Activated CD8-positive, alpha-beta memory T cell treated with anti-CD3 and anti-CD28 coated beads for 4 hours (primary cell): ENCODE measurements around the gene ASTN2.
A peak's percentile ranks its signal among the peaks of the same experiment; 100 is the strongest.

Experiments used
- DNase-seq, 2 donors: peaks; one replicate each; pipeline ENCODE4 v3.0.0-alpha.2; 2020; ENCODE audit warnings: low read depth in 2 of 2

Gene ASTN2

DNA sequence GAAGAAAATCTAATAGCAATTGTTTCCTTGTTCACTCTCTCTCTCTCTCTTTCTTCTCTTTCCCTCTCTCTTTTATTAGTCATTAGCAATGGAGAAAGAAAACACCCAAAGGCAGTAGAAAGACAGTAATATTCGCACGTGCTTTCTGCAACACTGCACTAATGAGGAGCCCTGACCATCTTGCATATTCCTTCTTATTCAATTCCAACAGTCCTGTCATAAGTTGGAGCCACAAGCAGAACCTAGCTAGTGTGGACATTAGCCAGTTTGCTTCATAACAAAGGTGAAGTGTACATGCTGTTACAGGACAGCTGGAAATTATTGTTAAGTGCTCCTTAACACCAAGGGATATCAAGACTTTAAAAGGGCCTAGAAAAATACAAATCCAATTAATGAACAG, 664.3 kb downstream of the ASTN2 start:
- no peak for DNase-seq

DNA sequence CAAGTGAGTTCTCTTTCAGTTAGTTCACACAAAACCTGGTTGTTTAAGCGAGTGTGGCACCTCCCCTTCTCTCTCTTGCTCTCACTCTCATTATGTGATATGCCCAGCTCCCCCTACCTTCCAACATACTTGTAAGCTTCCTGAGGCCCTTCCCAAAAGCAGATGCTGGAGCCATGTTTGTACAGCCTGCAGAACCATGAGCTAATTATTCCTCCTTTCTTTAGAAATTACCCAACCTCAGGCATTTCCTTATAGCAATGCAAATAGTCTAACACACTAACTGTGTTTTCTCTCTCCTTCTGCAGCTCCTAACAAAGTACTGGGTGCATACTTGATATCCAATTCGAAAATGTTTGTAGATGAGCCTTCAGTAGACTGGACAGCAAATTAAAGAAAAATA, 665.1 kb downstream of the ASTN2 start:
- no peak for DNase-seq

DNA sequence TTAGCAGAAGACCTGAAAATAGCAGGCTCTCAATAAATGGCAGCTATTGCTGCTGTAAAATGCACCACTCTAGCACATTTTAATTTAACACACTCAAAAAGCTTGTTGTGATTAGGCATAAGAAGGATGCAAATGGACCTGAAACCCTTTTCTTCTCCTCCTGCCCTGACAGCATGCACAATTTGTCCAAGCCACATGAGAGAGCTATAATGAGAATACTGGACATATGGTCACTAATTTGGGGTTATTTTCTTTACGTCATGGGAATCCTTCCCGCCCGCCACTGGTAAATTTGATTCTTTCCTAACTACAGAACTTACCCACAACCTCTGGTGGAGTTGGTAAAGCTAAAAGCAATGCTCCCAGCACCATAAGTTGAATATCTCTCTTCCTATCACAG, 665.7 kb downstream of the ASTN2 start:
- DNase-seq: no peak

GRCh38 chr9:116741742-116742141, 673.1 kb downstream of the ASTN2 start:
- DNase-seq: no peak

GRCh38 chr9:116741086-116741740, 673.6 kb downstream of the ASTN2 start:
- no peak for DNase-seq

- DNase-seq: peak in 1 of 2 donors; percentile 1
Observed at GRCh38 chr9:116737152-116737546, 677.7 kb downstream of the ASTN2 start.

- no peak for DNase-seq
Observed at GRCh38 chr9:116736399-116737151, 678.3 kb downstream of the ASTN2 start.

GRCh38 chr9:116733010-116733641, 681.7 kb downstream of the ASTN2 start:
- no peak for DNase-seq

DNA sequence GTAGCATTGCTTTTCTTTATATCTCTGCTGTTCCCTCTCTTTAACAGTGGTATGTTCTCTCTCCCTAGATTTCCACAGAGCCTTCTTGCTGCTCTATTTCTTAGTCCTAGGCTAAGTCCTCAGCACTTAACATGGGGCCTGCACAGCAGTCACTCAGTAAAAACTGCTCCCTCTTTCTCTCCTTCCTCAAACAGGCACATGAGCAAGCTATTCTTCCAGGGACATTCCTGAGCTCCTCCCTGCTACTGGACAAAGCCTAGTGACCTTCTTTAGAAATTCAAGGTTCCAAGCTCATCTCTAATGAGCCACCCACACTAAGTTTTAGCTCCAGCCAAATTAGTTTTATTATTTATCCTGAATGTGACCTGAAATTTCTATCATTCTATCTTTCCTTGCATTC, 688.3 kb downstream of the ASTN2 start:
- DNase-seq: no peak

DNA sequence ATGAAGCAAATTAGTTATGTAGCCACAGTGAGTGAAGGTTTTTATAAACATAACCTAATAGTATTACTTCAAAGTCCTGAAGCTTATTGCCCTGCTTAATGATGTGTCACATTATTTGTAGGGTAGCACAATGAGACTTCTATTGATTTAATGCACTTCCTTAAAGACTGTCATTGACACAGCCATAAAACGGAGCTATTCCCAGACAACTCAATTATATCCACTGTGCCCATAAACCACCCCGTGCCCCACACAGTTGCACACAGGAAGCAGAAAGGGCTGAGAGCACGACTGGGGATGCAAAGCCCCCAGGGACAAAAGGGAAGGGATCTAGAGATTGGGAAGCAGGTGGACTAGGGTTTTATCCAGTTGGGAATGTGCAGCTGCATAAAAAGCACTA, 690.7 kb downstream of the ASTN2 start:
- DNase-seq: no peak

GRCh38 chr9:116721944-116722343, 692.9 kb downstream of the ASTN2 start:
- DNase-seq: no peak

GRCh38 chr9:116721411-116721810, 693.4 kb downstream of the ASTN2 start:
- no peak for DNase-seq

DNA sequence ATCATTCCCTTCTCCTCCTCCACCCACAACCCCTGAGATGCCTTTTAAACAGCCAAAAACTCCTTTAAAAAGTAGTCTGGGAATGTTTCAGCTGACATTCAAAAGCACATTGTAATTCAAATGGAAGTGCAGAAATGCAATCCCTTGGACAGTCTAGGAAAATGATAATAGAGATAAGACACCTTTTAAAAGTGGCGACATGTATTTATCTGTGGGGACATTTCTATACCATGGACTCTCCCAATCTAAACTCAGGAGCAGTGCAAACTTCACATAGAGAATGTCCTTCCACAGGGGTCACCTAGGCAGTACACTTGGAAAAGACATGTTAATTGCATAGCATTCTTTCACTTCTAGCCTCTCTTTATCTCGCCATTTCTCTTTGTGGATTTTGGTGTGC, 694.7 kb downstream of the ASTN2 start:
- DNase-seq: no peak

DNA sequence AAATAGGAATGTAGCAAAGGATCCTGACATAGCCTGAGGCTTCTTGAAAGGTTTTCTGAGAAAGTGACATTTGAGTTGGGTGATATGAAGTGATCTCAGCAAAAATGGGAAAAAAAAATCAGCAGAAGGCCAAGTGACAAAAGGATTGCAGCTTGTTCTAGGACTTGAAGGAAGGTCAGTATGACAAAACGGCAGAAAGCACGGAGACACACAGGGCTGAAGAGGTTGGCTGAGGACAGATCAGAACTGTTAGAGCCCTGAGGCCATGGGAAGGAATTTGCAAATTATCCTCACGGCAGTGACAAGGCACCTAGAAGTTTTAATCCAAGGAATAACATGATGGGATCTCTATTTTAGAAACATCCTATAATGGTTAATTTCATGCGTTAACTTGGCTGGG, 696.7 kb downstream of the ASTN2 start:
- DNase-seq: no peak

DNA sequence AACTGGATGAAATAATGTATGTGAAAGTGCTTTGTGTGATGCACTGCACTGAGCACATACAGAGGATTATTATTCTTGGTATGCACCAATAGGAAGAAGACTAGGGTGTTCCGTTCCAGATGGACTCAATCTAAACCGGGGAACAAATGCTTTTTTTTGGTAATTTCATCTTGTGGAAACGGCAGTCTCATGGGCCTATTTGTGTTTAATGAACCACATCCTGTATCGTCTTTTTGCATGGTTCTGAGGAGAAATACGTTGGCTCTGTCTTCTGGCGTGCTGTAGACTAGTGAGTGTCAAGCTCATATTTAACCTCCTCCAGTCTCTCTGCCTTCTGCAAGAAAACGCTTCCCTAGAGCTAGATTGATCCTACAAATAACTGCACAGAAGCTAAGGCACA, 697.7 kb downstream of the ASTN2 start:
- DNase-seq: no peak

GRCh38 chr9:116716438-116716837, 698.4 kb downstream of the ASTN2 start:
- no peak for DNase-seq

GRCh38 chr9:116715751-116716150, 699.1 kb downstream of the ASTN2 start:
- DNase-seq: no peak

DNA sequence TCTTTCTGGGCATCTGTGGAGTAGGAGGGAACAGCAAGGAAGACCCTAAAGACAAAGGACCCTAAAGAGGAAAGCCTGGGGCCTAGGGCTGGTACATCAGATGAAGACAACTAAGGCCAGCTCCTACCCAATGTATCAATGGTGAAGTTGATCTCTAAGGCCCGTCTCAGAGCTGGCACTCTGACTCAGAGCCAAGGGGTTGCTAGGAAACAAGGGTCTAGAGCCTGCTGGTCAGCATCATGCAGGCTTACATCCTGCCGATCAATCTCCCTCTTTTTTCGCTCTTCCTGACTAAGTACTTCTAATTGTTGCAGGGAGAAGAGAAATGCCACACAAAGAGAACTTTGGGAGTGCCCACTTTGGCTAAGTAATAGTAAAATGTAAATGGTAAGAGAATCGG, 701.6 kb downstream of the ASTN2 start:
- DNase-seq: no peak

DNA sequence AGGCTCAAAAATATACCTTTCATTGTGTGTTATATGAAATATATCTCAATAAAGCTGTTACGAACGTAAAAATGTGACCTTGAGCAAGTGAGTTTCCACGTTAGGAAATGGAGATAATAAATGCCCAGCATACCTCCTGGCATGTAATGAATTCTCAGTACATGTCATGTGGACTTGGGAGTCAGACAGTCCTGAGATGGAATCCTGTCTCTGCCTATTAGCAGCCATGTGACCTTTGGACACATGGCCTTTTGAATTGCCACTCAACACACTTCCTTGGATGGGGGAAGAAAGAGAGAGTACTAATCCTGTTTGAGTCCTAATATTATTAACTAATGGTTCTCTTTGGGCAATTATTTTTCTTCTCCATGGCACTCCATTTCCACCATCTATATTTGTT, 702.1 kb downstream of the ASTN2 start:
- DNase-seq: no peak

- no peak for DNase-seq
Observed at GRCh38 chr9:116706310-116707290, 708.3 kb downstream of the ASTN2 start.

DNA sequence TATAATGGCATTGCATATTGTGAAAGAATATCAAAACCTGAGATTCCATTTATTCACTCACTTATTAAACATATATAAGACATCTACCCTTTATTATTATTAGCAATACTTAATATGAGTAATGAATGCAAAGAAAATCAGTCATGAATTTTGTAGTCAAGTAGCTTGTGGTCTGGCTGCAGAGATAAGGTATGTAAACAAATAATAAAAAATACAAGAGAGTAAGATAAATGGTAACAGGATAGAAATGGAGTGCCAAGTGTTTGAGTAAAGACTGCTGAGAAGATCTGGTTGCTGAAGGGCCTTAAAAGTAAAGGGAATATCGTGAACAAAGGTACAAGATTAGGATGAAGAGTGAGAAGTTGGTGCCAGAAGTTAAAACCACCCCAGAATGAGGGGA, 709.3 kb downstream of the ASTN2 start:
- DNase-seq: no peak

DNA sequence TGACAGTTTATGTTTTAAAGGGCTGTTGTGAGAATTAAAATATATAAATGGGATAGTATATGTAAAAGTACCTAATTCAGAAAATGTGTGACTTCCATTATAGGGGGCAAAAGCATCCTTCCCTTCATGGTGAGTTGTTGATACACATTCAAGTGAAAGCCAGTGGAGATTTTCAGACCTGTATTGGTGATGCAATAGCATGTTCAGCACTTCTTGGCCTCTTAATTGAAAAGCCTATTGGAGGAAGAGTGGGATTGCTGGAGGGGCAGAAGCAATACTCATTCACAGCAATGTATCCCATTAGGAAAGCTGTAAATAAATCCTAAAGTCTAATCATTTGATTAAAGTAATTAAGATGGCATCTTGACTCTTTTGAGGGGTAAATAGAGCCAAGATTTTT, 710.4 kb downstream of the ASTN2 start:
- DNase-seq: no peak
